DND-41 (cell line): ENCODE results near the gene SULT2B1.

Experiments
- ATAC-seq: fragments of 200-7000 bp; cut with Tn5 transposase; 3 replicates; pipeline ENCODE4 v1.9.1; 2021; ENCODE audit warnings: low read depth; ENCODE audit not compliant: insufficient read depth
- DNase-seq: peaks from one replicate; pipeline ENCODE4 v3.0.0-alpha.2; 2020
- H2AFZ ChIP-seq: 2 replicates; pipeline ENCODE4 v1.6.0; 2012; ENCODE audit warnings: low read depth, low read length
- H3K27ac ChIP-seq: 2 replicates; pipeline ENCODE4 v1.5.1; 2012; ENCODE audit warnings: low read length, inconsistent platforms
- H3K27me3 ChIP-seq: fragments of 200-600 bp; sonication (generic); 2 replicates; pipeline ENCODE4 v1.6.0; 2012; ENCODE audit warnings: low read length, mild to moderate bottlenecking, inconsistent platforms; ENCODE audit not compliant: insufficient read depth, poor library complexity
- H3K36me3 ChIP-seq: 2 replicates; pipeline ENCODE4 v1.5.1; 2012; ENCODE audit warnings: low read length, inconsistent platforms; ENCODE audit not compliant: insufficient read depth
- H3K4me1 ChIP-seq: 2 replicates; pipeline ENCODE4 v1.5.1; 2012; ENCODE audit warnings: mild to moderate bottlenecking, low read length; ENCODE audit not compliant: insufficient read depth
- H3K4me2 ChIP-seq: 2 replicates; pipeline ENCODE4 v1.6.0; 2012; ENCODE audit warnings: mild to moderate bottlenecking, moderate library complexity, low read length, inconsistent platforms; ENCODE audit not compliant: insufficient read depth
- H3K4me3 ChIP-seq, 2 experiments: fragments of 200-600 bp in 1 of 2; shearing (Covaris generic) in 1 of 2; 2 replicates each; pipeline ENCODE4 v1.5.1; 2012 to 2016; ENCODE audit warnings: inconsistent platforms in 2 of 2, low read length in 2 of 2, mild to moderate bottlenecking in 2 of 2, low read depth in 1 of 2, moderate library complexity in 1 of 2
- H3K79me2 ChIP-seq: 2 replicates; pipeline ENCODE4 v1.6.0; 2012; ENCODE audit warnings: low read length, inconsistent platforms; ENCODE audit not compliant: insufficient read depth
- H3K9ac ChIP-seq: 2 replicates; pipeline ENCODE4 v1.6.0; 2012; ENCODE audit warnings: low read depth, mild to moderate bottlenecking, inconsistent platforms, low read length, moderate library complexity
- H3K9me3 ChIP-seq: 2 replicates; pipeline ENCODE4 v1.5.1; 2012; ENCODE audit warnings: low read length, moderate library complexity, mild to moderate bottlenecking, inconsistent platforms; ENCODE audit not compliant: insufficient read depth, severe bottlenecking
- H4K20me1 ChIP-seq: 2 replicates; pipeline ENCODE4 v1.6.0; 2012; ENCODE audit warnings: low read length; ENCODE audit not compliant: insufficient read depth
- EZH2 ChIP-seq: IDR thresholded peaks from 3 replicates; pipeline ENCODE4 v1.6.1; 2012; ENCODE audit warnings: borderline replicate concordance, low read depth, mild to moderate bottlenecking, moderate library complexity, low read length, inconsistent platforms; ENCODE audit not compliant: severe bottlenecking
- TF ChIP-seq, protein P1 (sequence below): IDR thresholded peaks from 2 replicates; pipeline ENCODE4 v1.5.1; 2012; ENCODE audit warnings: borderline replicate concordance, low read length, moderate library complexity, mild to moderate bottlenecking; ENCODE audit not compliant: poor library complexity, severe bottlenecking; ENCODE audit errors: extremely low read depth

SULT2B1 gene

DNA sequence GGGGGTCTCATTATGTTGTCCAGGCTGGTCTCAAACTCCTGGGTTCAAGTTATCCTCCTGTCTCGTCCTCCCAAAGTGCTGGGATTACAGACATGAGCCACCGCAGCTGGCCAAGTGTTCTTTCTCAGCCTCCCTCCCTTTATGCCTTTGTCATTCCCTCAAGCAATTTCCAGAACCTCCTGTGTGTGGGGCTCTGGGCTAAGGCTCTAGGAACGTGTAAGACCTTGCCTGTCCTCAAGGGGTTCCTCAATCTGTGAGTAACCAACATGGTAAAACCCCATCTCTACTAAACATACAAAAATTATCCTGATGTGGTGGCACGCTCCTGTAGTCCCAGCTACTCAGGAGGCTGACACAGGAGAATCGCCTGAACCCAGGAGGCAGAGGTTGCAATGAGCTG lies 39.0 kb downstream of the SULT2B1 start:
- Histone ChIP-seq H3K4me2 (no peak overlapping the region), H3K79me2 (no peaks in the 10 kb centered on the region), H4K20me1 (no peaks in the 10 kb centered on the region), H3K36me3 (no peaks in the 10 kb centered on the region), H3K27me3 (no peaks in the 10 kb centered on the region), H3K4me1 (peaks cover 11% of the 10 kb centered on the region), H3K27ac (no peak overlapping the region), H3K9ac (no peak overlapping the region), H3K9me3 (no peaks in the 10 kb centered on the region), H3K4me3 (no peak overlapping the region), H2AFZ (no peak overlapping the region)
- TF ChIP-seq, protein P1, sequence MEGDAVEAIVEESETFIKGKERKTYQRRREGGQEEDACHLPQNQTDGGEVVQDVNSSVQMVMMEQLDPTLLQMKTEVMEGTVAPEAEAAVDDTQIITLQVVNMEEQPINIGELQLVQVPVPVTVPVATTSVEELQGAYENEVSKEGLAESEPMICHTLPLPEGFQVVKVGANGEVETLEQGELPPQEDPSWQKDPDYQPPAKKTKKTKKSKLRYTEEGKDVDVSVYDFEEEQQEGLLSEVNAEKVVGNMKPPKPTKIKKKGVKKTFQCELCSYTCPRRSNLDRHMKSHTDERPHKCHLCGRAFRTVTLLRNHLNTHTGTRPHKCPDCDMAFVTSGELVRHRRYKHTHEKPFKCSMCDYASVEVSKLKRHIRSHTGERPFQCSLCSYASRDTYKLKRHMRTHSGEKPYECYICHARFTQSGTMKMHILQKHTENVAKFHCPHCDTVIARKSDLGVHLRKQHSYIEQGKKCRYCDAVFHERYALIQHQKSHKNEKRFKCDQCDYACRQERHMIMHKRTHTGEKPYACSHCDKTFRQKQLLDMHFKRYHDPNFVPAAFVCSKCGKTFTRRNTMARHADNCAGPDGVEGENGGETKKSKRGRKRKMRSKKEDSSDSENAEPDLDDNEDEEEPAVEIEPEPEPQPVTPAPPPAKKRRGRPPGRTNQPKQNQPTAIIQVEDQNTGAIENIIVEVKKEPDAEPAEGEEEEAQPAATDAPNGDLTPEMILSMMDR, result peak; percentile 4
- TF ChIP-seq EZH2, result no peak
- no peak for ATAC-seq
- no peak for DNase-seq

DNA sequence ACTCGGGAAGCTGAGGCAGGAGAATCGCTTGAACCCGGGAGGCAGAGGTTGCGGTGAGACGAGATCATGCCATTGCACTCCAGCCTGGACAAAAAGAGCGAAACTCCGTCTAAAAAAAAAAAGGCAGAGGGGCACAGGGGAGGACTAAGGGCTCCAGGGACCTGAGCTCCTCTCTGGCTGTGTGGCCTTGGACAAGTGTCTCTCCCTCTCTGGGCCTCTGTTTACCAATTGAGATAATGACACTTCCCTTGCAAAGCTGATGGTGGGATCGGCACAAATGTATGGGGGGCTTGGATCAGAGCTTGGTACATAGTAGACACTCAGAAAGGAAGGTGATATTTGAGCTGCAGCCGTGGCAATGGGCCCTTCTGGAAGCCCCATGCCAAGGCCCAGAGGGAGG lies 43.2 kb downstream of the SULT2B1 start:
- no peaks in the 10 kb centered on the region for H3K9me3 ChIP-seq
- no peak for ATAC-seq

DNA sequence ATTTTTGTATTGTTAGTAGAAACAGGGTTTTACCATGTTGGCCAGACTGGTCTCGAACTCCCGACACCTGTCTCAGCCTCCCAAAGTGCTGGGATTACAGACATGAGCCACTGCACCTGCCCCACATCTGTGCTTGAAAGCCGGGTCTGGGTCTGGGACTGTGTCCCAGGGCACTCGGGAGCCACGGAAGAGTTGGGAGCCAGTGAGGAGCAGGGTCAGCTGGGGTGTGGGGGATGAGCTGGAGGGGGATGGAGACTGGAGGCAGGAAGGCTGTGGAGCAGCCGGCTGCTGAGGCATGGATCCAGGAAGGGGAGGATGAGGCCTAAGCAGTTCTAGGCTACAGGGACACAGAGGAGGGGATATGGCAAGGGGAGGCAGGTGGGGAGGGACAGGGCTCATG lies 43.9 kb downstream of the SULT2B1 start:
- Histone ChIP-seq H2AFZ (no peak overlapping the region), H3K4me2 (no peak overlapping the region), H3K36me3 (no peaks in the 10 kb centered on the region), H3K27ac (no peak overlapping the region), H3K9me3 (no peaks in the 10 kb centered on the region), H3K9ac (no peak overlapping the region), H3K79me2 (no peaks in the 10 kb centered on the region), H3K4me1 (no peaks in the 10 kb centered on the region), H4K20me1 (no peaks in the 10 kb centered on the region), H3K4me3 (no peak overlapping the region), H3K27me3 (no peaks in the 10 kb centered on the region)
- TF ChIP-seq EZH2, result no peak
- TF ChIP-seq, protein P1, result no peak
- DNase-seq (no peak), ATAC-seq (no peak)

More for the DNA sequence above, 43.2 kb downstream of the SULT2B1 start:
- Histone ChIP-seq H3K27me3 (no peaks in the 10 kb centered on the region), H3K36me3 (no peaks in the 10 kb centered on the region), H3K4me3 (no peak overlapping the region), H3K27ac (no peak overlapping the region), H4K20me1 (no peaks in the 10 kb centered on the region), H2AFZ (no peak overlapping the region), H3K9ac (no peak overlapping the region), H3K4me2 (no peak overlapping the region), H3K4me1 (no peaks in the 10 kb centered on the region), H3K79me2 (no peaks in the 10 kb centered on the region)
- no peak for TF ChIP-seq EZH2
- TF ChIP-seq, protein P1, result no peak
- DNase-seq, result no peak

DNA sequence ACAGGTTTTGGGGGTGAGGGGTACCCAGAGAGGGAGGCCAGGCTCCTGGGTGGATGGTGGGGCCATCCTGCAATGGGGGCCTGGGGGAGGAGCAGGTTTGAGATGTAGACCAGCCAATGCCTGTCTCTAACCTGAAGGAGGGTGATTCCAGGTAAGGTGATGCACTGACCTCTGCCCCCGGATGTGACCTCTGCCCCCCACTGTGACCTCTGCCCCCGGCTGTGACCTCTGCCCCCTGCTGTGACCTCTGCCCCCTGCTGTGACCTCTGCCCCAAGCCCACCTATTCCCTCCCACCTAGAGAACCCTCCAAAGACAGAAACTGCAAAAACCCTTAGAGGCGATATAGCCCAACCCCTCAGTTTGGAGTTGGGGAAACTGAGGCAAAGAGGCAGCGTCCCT lies 44.3 kb downstream of the SULT2B1 start:
- Histone ChIP-seq H3K36me3 (no peaks in the 10 kb centered on the region), H2AFZ (no peak overlapping the region), H3K4me3 (no peak overlapping the region), H3K9ac (no peak overlapping the region), H4K20me1 (no peaks in the 10 kb centered on the region), H3K9me3 (no peaks in the 10 kb centered on the region), H3K79me2 (no peaks in the 10 kb centered on the region), H3K27ac (no peak overlapping the region), H3K27me3 (no peaks in the 10 kb centered on the region), H3K4me2 (no peak overlapping the region), H3K4me1 (no peaks in the 10 kb centered on the region)
- ATAC-seq, result no peak
- TF ChIP-seq, protein P1, result no peak
- TF ChIP-seq EZH2, result no peak
- DNase-seq, result no peak
